Stimulated activated CD4-positive, alpha-beta T cell treated with anti-CD3 and anti-CD28 coated beads, Interleukin-4, amount 100 ng/mL, for 24 hours (primary cell): ENCODE data around the gene INPP4A.

Experiments used
- DNase-seq: peaks from one replicate; pipeline ENCODE4 v3.0.0-alpha.2; 2020

Gene INPP4A

DNA sequence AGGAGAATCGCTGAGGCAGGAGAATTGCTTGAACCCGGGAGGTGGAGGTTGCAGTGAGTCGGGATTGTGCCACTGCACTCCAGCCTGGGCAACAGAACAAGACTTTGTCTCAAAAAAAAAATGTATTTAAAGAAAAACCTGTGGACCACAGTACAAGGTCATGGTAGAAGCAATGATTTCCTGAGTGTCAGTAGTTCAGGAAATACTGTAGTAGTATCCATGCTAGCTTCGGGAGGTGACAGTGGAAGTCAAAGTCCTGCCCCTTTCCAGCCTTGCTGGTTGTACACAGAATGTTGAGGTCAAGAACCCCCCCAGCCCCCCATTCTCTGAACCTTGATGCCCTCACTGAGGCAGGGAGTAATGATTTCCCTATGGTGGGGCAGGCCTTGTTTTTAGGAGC, 56.6 kb downstream of the INPP4A start:
- DNase-seq = no peak

DNA sequence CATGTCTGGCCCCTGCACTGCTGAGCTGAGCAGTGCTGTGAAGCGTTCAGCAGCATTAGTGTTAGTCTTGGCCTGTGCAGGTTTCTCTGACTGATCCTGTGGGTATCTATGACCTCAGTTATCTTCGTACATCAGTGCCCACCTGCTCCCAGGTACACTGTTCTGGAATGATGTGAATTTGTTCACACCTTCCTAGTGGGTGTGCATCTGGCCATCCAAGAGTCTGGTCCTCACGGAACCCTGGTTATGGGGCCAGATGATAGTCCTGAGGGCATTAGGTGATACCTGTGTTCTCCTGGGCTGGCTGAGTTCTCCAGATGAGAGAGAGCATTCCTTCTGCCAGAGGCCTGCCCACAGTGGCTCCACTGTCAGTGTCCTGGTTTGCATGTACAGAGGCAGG, 57.2 kb downstream of the INPP4A start:
- no peak for DNase-seq

DNA sequence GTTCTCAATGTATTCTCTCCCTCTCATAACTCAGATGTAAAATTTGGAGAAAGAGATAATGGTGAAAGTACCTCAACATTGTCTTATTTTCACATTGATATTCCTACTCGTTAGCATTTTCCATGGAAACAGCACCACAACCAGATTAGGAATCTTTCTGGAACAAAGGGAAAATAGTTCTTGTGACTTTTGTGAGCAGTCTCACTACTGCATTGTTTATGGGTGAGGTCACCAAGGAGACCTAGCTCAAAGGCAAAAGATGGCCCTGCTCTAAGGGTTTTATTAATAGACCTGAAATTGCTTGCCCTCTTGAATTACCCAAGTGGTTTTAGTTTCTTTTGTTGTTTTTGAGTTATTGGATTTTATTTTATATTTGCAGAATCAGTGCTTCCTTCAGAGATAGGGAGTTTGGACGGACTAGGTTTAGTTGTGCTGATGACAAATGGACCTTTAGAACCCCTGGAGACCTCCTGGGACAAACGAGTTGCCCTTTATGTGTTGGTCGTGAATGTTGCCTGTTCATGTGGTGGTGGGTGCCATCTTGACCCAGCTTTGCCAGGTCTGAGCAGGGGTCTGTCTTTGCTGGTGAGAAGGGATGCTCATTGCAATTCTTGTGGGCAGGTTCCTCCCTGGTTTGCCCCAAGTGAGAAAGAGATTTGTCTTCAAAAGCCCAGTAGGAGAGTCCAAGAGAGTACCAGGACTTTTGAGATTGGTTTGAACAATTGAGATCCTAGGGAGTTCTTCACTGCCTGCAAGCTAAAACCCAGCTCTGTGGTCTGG, 58.1 kb downstream of the INPP4A start:
- no peak for DNase-seq

DNA sequence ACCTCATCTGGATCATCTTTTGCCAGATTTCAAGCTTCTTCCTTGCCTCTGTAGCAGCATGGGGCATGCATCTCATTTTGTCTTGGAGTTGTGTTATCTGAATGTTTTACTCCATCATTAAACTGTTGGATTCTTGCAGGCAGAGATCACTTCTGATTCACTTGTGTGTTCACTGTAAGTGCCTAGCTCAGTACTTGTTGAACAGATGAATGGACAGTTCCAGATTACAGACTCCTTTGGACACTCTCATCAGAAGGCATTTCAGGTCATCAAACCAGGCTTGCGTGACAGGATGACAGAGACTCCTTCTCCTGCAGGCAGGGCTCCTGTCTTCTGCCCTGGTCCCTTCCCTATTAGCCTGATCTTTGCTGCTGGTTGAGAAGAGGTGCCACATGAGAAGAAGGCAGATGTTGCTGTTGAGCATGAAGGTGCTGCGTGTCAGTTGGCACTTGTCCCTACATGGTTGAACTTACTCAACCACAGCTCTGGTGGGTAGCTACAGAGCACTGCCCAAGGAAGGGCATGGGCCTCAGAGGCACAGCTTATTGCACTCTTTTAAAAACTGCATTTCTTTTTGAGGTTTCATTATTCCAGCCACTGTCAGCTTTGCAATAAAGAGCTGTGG, 58.9 kb downstream of the INPP4A start:
- no peak for DNase-seq

GRCh38 chr2:98504381-98505109, 59.9 kb downstream of the INPP4A start:
- DNase-seq = no peak

DNA sequence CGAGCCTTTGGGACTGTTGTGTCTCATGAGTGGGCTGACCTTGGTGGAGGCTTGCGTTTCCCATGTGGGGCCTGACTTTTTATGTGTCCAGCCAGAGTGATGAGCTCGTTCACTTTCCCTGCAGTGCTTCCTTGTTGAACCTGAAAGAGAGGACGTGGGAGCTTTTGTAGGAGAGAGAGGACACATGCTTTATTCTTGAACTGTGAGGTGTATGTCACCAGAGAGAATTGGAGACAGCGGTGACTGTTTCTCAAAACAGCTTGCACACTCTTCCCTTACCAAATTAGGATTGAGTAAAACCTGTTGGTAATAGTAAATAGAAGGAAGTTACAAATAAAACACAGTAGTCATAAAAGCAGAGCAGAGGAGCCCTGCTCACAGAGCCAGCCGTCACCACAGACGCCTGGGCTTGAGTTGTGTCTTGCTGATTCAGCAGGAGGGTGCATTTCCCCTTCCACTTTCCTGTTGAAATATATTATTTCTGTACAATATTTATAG, 60.7 kb downstream of the INPP4A start:
- no peak for DNase-seq

DNA sequence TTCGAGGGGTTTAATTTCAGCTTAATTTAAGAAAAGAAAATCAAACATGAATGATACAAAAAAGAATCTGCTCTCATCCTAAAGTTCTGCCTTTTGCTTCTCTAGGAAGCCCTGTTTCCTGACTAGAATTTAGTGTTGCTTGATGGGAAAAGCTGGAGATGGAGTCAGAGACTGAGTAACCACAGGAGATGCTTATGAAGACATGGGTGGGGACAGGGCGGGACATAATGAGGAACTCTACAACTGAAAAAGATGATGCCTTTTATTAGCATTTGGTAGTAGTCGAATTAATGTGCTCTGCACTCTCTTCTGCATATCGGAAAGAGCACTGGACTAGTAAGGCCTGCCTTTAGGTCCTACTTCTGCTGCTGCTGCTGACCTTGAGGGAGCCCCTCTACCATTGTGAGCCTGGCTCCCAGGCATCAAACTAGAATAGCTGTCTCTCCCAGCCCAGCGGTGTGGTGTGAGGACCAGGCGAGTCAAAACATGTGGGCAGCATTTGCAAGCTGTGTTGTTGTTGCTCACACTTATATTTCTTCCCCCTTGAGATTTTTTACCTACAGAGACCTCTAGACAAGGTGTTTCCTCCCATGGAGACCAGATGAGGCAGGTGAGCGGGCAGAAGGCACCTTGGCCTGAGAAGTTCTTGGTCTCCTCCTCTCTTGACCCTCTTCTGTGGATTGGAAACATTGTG, 61.5 kb downstream of the INPP4A start:
- DNase-seq = no peak

- no peak for DNase-seq
Measured at GRCh38 chr2:98506881-98507280, 62.2 kb downstream of the INPP4A start.

DNA sequence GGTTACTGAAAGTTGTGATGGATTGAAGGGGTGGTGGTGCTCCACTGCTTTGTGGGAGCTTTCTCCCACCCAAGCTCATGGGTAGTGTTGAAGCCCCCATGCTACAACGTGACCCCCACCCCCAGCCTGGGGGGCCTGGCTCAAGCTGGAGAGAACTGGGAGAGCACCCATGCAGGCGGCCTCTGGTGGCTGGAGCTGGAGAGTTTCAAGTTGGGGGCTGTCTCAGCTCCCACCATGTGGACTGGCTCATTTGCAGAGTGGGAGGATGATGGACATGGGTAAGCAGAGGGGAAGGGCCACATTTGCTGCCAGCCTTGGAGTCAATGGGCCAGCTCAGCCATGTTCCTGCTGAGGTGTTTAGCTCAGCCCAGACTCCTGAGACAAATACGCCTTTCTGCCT, 62.8 kb downstream of the INPP4A start:
- no peak for DNase-seq

DNA sequence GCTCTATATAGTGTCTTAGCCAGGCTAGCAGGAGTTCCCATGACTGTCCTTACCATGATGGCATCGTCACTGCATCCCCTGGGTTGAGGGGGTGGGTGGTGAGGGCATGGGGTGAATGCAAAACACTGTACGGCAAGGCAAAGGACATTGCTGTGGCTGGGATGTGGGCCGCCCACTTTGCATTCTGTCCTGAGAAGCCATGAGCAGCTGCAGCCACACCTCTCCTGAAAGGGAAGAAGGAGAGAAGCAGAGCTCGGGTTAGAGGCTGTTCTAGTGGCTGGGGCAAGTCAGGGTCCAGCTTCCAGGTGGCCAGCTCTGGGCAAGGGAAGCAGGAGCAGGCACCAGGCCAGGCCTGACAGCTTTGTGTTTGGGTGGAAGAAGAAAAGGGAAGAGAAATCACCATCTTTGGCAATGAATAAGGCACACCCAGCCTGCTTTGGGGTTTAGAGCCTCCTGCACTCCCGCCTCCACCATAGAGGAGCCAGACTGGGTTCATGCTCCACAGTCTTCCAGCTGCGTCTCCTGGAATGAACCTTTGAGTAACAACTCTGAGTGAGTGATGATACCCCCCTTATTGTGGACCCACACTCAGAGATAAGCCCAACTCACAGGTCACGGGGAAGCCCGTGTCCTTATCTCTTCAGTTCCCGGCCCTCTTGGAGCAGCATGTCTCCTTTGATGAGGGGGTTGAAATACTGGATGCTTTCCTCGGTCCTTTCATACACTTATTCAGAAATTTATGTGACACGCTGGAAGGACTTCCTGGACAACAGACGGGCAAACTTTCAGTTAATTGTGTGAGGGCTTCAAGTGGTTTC, 63.4 kb downstream of the INPP4A start:
- no peak for DNase-seq

DNA sequence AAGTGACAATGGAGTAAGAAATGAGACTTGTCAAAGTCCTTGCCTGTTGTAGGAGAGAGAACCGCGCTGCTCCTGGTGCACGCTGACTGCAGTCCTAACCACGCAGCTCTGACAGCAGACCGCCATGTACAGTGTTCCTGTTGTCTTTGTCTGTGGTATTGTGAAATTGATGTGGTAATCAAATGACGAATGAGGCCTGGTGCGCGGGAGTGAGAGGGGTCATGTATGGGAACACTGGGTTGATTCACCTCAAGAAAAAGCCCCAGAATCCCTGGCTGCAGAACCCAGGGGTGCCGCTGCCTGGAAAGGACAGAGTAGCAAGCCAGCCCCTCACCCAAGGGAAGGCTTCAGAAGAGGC, 64.0 kb downstream of the INPP4A start:
- peak; percentile 80 for DNase-seq

GRCh38 chr2:98509542-98510321, 65.1 kb downstream of the INPP4A start:
- DNase-seq = no peak

- DNase-seq = no peak
Measured at GRCh38 chr2:98510322-98510662, 65.6 kb downstream of the INPP4A start.

- no peak for DNase-seq
Measured at GRCh38 chr2:98511981-98512380, 67.3 kb downstream of the INPP4A start.

GRCh38 chr2:98512699-98513098, 68.0 kb downstream of the INPP4A start:
- DNase-seq = no peak

DNA sequence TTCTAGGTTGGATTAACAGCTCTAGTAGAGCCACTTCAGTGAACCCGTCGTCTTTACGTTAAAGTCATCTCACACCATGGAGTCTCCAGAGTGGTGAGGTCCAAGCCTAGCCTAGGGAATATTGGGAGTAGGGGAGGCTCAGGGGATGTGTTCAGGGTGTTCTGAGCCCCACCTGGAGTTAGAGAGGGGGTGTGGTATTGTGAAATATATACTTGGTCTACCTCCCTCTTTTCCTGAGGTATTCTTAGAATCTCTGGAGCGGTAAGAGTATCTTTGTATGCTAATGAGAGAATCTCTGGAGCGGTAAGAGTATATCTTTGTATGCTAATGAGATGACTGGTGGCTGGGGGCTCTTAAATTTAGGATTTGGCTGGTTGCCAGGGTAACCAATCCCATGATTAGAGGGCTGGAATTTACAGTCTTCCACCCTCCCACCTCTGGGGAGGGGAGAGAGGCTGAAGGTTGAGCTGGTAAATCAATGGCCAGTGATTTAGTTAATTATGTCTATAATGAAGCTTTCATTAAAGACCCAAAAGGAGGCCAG, 69.5 kb downstream of the INPP4A start:
- no peak for DNase-seq

- DNase-seq = no peak
Measured at GRCh38 chr2:98514879-98515249, 70.2 kb downstream of the INPP4A start.

- DNase-seq = no peak
Measured at GRCh38 chr2:98515250-98515991, 70.8 kb downstream of the INPP4A start.

DNA sequence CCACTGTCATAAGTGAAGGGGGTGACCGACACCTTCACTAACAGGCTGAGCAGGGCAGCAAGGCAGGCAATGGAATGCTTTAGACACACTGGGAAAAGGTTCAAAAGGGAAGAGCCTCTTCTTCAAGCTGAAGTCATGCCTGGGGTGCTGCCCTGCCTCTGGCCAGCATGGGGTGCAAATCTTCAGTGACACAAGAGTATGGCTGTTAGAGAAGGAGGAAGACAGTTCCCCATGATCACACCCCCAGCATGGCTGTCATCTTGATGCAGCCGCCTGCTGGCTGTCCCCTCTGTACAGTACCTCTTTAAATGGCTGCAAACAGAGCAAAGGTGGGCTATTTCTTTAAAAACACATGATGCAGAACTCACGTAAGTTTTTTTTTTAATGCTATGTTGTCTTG, 71.9 kb downstream of the INPP4A start:
- DNase-seq = no peak

- DNase-seq = no peak
Measured at GRCh38 chr2:98517636-98518035, 73.0 kb downstream of the INPP4A start.

- peak; percentile 60 for DNase-seq
Measured at GRCh38 chr2:98518101-98518500, 73.4 kb downstream of the INPP4A start.
